NCI-H2029 (cell line): Measurements from ENCODE around the gene PMEPA1.

Experiments
- DNase-seq: peaks from one replicate; lab custom pipeline; 2025; lab: John Stamatoyannopoulos, UW

The PMEPA1 gene

DNA sequence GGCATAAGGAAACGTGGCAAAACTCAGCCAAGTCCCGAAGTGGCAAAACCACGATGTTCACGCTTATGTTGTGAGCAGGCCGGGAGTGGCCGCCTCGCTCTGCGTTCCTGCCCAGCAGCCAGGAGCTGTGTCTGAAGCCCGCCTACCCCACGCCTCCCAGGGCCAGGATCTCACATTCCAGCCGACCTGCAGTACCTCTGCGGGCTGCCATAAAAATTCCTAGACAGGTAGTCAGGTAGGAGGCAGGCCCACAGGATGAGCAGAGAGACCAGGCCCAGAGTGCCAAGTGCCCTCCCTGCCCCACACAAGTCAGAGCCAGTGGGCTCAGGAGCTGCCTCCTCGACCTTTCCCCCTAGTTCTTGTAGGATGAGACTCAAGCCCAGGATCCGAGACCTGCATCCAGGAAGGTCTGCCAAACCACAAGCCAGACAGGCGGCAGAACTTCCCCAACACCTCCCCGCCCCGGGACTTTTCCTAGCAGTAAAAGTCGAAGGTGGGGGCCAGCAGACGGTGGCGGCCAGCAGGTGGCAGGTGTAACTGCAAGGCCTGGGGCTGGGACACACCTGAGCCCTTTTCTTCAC lies 16.7 kb downstream of the PMEPA1 start:
- DNase-seq = no peak

DNA sequence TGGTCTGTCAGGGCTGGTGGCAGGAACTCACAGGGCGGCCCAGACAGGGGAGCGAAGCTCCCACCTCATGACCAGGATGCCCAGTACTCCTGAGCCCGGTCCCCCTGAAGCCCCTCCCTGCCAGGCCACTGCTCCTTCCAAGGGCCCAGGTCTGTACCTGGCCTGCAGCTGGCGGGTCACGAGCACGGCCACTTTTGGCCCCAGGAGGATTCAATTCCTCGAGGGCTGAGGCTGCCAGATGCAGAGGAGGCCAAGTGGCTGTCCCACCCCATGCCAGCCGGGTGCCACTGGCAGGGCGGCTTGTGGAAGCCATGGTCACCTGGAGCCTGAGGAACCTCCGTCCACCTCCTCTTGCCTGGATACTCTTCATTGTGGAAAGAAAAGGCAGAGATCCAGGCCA lies 17.4 kb downstream of the PMEPA1 start:
- no peak for DNase-seq

DNA sequence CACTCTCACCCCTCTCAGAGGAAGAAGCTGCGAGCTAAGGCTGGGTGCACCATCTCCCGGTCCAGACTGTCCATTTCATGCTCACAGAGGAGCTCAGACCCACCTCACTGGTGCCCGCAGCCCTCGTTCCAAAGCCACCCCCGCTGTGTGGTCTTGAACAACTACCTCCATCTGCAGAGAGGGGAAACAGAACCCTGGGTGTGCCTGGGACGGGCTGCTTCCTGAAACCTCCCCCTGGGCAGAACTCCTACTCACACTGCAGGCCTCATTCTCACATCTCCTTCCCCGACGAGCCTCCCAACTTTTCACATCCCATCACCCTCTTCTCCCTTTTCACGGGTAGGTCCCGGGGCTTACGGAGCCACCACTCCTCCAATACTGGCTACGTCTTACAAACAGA lies 18.1 kb downstream of the PMEPA1 start:
- DNase-seq = no peak

DNA sequence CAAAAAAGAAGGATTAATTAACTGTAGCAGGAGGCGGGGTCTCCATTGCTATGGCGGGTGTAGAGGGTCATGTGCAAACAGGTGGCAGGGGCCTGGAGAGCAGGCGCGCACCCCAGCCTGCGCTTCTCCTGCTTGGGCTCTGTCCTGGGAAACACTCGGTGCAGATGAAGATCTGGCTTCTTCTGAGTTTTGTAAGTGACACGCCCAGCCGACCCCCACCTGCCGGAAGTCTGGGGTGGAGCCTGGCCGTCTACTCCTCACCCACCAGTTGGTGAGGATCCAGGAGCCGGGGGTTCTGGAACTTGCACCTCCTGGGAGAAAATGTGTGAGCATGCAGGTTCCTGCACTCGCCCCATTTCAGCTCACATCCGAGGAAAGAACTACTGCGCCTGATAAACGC lies 19.3 kb downstream of the PMEPA1 start:
- DNase-seq = no peak

DNA sequence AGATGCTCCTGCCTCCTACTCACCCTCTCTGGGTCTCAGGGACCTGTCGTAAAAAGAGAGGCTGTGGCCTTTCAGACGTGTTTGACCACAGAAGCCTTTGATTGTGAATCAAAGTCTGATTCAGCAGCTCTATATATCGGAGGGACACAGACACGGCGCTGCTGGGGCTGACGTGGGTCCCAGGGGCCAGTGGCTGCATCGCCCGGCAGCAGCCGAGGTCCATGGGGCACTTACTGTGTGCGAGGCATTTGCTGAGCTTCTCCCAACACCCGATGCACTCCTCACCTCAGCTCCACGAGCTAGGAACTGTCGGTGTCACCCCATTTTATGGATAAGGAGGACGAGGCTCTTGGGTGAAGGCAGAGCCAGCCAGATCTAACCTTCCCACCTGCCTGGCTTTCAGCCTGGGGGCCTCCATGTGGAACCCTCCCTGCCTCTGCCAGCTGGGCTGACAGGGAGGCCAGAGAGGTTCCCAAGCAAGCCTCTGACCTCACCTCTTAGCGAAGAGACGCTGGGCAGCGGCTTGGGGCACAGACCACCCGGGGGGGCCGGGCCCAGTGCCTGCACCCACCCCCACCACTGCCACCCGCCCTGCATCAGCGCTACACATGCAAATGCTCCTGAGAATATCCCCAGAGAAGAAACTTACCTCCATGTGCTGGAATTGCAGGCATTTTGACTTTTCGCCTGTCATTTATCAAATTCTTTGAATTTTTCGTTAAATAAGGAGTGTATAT lies 19.9 kb downstream of the PMEPA1 start:
- no peak for DNase-seq

DNA sequence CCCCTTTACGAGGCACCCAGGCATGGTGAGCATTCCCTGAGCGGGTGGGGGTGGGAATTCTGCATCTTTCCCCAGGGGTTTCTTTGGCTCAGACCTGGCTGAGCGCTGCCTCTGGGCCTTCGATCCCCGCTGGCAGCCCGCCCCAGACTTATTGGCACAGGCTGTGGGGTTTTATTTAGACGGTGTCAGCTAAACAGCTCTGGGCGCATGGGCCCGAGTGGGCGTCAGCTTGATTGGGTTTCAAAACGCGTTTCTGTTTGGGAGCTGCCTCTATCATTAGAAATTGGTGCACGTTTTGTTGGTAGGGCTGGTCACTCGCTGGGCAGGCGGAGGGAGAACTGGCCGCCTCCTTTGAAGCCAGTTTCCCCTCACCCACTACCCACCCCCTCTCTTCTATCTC lies 21.0 kb downstream of the PMEPA1 start:
- DNase-seq = no peak

DNA sequence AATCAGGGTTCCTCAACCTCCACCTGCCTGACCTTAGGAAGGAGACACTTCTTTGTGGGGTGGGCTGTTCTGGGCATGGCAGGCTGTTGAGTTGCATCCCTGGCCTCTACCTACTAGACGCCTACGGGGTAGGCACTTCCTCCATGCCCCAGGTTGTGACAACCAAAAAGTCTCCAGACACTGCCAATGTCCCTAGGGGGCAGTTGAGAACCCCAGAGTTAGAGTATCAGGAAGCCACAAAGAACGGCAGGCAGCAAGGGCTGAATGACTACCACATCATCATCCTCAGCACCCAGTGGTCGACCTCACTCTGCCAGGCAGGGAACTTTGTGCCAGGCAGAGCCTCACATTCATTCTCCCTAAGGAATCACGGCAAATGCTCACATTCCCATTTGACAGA lies 21.5 kb downstream of the PMEPA1 start:
- no peak for DNase-seq

DNA sequence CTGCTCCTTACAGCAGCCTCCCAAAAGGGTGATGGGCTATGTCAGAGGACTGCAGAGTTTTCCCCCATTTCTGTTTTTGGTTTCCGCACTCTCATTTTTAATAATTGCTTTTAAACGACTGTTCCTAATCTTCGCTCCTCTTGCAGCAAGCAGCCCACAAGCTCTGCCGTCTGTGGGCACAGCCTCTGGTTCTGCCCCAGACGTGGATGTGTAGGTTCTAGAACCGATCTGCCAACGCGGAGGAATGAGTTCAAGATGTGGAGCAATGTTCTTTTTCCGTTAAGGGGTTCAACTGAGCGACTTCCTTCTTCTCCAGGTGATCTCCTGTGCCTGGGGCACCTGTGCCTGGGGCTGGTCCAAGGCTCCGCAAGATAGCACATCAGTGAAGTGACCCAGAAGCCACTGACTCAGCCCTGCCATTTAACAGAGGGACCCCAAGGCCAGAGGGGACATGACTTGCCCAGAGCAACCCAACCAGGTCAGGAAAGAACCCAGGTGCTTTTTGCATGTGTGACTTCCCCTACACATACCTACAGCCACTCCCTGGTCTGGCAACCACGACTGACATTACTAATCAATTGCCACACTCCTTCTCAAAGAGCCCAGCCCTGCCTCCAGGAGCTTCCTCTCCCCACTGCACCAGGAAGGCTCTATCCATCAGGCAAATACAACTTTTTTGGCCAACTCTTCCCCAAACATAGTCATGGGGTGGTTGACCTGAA lies 22.7 kb downstream of the PMEPA1 start:
- no peak for DNase-seq

DNA sequence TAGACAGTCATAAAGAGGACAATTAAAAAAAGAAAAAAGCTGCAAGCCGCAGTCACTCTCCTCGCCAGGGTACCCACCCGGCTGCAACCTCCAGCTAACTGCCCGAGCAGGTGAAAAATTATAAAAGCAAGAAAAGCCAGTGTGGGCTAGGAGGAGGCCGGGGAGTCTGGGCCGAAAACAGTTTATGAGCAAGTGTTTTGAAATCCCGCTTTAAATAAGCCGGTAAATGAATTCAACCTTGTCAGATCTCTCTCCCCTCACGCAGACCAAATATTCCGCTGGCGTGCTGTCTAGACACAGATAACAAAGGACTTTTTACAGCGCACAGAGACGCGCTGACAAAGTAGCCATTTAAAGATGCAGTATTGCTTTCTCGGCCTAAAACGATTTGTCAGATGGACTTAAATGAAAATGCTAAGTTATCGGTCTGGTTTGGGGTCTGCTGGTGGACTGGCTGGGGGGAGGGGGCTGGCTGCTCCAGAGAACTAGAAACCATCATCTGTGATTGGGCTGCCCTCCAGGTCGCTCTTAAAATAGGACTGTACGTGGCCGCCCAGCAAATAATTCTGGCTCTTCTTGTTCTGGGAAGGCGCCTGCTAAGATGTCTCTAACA lies 24.6 kb downstream of the PMEPA1 start:
- DNase-seq = no peak

DNA sequence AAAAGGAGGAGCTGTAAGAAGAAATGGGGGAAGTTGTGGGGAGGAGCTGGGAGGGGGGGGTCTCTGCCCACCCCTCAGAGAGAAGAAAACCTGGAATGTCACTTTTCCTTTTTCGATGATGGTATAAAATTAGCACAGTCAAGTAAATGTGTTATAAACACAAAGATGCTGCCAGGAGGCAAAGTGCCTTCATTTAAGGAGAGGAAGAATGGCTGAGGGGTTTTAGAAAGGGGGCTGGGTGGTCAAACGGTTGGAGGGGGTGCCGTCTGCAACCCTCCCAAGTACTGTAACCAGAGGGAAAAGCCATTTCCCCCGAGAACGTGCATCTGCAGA lies 25.0 kb downstream of the PMEPA1 start:
- DNase-seq = no peak

DNA sequence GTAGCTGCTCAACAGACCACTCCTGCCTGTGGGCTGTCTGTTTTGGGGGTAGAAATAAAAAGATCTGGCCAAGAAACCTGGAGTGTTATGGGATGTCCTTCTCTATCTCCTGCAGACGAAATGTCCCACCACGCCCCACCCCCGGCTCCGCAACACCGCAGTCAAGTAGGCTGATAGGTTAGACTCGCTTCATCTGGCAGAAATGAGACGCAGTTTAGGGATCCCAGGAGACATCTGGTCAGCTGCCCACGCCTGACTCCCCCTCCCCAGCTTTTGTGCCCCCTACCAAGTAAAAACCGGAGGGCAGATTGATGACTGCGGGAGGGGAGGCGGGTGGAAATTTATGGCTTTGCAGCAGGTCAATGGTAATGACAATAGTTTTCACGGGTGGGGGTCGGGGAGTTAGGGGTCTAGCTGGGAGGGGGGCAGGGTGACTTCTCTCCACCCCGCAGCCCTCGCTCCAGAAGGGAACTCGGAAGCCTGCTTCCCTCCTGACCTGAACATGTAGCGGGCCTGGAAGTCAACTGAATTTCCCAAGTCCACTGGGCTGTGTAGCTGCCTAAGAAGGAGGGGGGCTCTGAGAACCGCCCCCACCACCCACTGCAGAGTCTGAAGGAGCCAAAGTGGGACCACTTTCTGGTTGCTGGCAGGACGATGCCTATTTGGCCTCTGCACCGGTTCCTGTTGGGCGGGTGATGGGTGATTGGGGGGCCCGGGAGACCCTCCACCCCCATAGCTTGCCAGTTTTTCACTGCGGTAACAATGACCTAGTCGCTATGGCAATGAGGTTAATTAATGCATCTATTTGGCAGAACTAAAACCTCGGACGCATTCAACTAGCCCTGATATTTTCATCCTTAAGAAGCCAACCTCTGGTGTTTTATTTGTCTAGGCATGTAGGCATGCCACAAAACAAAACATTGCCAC lies 25.7 kb downstream of the PMEPA1 start:
- DNase-seq = no peak

DNA sequence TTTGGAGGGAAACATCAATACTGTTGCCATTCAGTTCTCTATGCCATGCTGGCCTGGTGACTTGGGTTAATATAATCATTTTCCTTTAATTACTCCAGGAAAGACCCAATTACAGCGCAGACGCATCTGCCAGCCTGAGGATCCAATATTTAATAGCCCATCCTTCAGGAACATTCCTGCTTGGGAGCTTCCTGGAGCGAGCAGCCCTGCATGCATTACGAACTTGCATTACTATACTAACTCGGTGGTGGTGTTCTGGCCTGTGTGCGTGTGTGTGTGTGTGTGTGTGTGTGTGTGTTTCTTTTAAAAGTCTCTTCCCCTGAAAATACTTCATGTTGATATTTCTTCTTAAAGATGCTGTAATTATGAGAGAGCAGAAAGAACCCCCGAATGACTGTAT lies 26.5 kb downstream of the PMEPA1 start:
- DNase-seq = no peak

DNA sequence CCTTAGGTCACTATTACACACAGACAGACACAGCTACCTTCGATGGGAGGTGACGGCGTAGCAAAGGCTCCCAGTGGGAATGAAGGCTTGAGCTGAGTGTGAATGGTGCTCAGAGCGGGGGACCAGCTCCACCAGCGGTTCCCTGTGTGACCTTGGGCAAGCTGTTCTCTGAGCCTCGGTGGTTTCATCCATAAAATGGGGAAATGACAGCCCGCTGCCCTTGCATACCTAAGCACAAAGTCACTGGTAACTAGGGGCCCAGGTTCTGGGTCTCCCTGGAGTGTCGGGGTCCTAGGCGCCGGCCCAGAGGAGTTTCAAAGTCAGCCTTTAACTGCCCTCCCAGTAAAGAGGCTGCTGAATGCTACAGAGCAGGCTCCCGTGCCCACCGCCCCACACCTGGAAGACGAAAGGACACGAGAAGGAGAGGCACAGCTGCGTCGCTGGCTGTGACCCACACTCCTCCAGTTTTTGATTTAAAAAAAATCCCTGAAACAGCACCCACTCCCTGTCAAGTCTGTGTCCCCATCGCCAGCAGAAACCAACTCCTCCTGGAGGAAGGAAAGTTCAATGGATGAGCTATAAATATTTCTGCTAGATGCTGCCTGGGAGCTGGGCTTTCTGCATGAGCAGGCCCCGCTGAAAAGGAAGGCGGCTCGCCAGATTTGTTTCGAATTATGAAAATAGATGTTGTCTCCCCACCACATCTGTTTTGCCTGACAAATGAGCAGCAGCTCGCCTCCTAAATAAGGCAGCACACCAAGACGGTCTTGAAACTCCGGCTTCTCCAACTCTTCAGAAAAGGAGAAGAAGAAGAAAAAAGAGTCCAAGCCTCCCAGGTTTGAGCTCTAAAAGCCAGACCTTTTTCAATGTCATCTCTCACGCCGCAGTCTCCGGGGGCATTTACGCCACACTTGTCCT lies 27.4 kb downstream of the PMEPA1 start:
- DNase-seq = no peak

DNA sequence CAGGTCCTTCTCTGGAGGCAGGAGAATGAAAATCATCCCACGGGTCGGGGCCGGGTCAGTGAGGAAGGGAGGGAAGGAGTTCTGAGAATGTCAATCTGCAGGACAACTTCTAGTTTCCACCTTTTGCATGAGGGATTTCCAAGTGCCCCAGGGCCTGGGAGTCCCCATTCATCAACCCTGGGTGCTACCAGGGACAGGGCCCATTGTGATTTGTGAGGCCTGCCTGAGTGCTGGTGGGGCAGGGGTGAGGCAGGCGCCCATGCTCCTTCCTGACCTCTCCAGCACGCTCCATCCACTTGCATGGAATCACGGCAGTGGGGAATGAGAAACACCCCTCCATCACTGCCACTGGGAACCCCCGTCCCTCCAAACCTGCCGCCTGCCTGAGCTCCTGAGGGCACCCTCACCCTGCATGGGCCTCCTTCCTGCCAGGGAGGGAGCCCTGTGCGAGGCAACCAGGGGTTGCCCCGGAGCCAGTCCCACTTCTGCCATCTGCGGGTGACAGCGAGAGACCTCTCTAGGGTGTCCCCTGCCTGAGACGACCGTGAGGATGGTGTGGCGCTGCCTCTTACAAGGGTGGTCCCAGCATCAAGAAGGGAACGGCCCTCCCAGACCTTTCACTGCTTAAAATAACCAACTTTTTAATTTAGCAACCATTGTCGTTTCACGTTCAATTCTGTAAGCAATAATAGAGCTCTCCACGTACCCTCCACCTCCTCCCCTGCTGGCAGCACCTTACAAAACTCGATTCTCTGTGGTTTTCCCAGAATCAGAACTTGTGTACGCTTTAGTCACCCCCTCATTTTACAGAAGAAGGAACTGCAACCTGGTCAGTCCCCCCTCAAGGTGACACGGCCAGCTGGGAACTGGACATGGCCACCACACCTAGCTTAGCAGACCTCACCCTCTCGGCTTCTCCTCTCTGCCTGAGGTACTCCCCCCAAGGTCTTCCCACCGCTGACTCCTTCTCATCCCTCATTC lies 28.6 kb downstream of the PMEPA1 start:
- DNase-seq = no peak

DNA sequence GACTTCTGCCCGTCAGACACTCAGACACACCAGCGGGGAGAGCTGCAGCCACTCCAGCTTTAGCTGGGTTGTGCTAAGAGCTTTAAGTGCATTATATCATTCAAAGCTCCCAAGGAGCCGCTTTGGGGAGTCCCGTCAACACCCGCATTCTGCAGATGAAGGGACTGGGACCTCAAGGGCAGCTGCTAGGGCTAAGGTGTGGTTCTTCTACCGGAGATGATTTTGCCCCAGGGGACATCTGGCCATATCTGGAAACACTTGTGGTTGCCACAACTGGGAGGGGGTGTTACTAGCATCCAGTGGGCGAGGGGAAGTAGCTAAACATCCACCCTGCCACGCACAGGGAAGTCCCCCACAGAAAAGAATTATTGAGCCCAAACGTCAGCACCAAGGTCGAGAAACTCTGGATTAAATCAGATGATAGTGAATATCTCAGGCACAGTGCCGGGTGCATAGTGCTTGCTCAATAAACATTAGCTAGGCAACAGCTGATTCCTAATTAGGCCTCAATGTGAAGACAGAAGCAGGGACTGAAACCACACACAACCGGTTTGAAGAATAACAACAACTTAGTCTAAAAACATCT lies 29.6 kb downstream of the PMEPA1 start:
- peak; percentile 39 for DNase-seq

DNA sequence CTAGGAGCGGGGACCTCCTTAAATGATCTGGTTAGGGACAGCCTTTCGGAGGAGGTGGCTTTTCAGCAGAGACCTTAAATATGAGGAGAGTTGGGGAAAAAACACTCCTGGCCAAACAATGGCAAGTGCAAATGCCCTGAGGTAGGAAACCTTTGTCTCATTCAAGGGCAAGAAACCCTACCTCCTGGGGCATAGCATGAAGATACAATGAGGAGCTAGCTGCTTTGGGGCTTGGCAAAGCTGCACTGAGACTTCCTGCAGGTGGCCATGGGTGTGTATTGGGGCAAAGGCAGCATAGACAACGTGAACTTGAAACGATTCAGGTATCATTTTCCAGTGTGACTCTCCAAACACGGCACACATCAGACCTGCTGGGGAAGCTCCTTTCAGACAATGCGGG lies 30.7 kb downstream of the PMEPA1 start:
- no peak for DNase-seq

DNA sequence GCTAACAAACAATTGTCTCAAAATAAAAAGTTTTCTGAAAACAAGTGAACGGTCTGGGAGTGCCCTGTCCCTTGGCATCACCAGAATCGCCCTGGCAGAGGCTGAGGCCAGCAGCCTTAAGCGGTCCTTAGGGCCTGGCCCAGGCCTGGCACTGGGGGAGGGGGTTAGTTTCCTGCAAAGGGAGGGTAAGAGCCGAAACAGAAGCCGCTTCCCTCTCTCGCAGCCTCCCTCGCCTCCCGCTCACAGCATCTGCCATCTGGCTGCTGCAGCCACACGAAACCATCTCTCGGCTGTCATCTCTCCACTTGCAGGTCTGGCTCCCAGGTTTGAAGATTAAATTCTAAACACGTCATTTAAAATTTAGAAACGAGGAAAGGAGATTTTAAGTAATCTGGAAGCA lies 31.5 kb downstream of the PMEPA1 start:
- DNase-seq = peak; percentile 9

DNA sequence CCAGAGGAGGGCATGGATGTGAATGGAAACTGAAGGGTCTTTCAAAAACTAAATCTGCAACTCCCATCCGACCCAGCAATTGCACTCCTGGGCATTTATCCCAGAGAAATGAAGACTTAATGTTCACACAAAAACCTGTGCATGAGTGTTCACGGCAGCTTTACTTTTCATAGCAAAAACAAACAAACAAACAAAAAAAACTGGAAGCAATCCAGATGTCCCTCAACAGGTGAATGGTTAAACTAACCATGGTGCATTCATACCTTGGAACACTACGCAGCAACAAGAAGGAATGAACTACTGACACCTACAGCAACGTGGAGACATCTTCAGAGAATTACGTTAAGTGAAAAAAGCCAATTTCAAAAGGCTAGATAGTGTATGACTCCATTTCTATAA lies 32.2 kb downstream of the PMEPA1 start:
- DNase-seq = peak; percentile 66
